ENCODE results near the gene DAPK1.

The DAPK1 gene

GRCh38 chr9:87648606-87649005 lies 150.9 kb downstream of the DAPK1 start:
- no peak overlapping the region for H2AFZ ChIP-seq (ENCODE audit: low read length)
- H3K27me3 ChIP-seq (ENCODE audit: insufficient read depth, low read length) = no peaks in the 10 kb centered on the region
- TF ChIP-seq CTCF (IDR thresholded peaks at IDR 0.05; ENCODE audit: low read length) (no peak), EZH2 (IDR thresholded peaks at IDR 0.05; ENCODE audit: borderline replicate concordance, low read length) (no peak)
- no peak overlapping the region for H3K9ac ChIP-seq (ENCODE audit: low read length)
- no peaks in the 10 kb centered on the region for H3K36me3 ChIP-seq (ENCODE audit: insufficient read depth, low read length)
- no peaks in the 10 kb centered on the region for H3K79me2 ChIP-seq (ENCODE audit: insufficient read depth, low read length)
- H4K20me1 ChIP-seq (ENCODE audit: insufficient read depth, low read length) = no peaks in the 10 kb centered on the region
- H3K27ac ChIP-seq (ENCODE audit: low read depth, low read length, poor library complexity, severe bottlenecking) = no peak overlapping the region
- H3K9me3 ChIP-seq (ENCODE audit: low read length) = no peaks in the 10 kb centered on the region
- H3K4me1 ChIP-seq (ENCODE audit: insufficient read depth, low read length, severe bottlenecking) = no peaks in the 10 kb centered on the region
- H3K4me3 ChIP-seq (ENCODE audit: low read depth, low read length, poor library complexity, severe bottlenecking) = no peak overlapping the region
- H3K4me2 ChIP-seq (ENCODE audit: low read length) = no peak overlapping the region
- H3K9me2 ChIP-seq (ENCODE audit: low read depth, low read length) = no peaks in the 10 kb centered on the region
- H3F3A ChIP-seq (ENCODE audit: insufficient read depth, low read length) = no peaks in the 10 kb centered on the region

- Histone ChIP-seq H3K4me1 (ENCODE audit: insufficient read depth, low read length, severe bottlenecking) (no peaks in the 10 kb centered on the region), H3K4me2 (ENCODE audit: low read length) (no peak overlapping the region), H3K27ac (ENCODE audit: low read depth, low read length, poor library complexity, severe bottlenecking) (no peak overlapping the region), H3K79me2 (ENCODE audit: insufficient read depth, low read length) (no peaks in the 10 kb centered on the region), H3K4me3 (ENCODE audit: low read depth, low read length, poor library complexity, severe bottlenecking) (no peak overlapping the region), H3K27me3 (ENCODE audit: insufficient read depth, low read length) (no peaks in the 10 kb centered on the region), H3K9me3 (ENCODE audit: low read length) (no peaks in the 10 kb centered on the region), H2AFZ (ENCODE audit: low read length) (no peak overlapping the region), H3F3A (ENCODE audit: insufficient read depth, low read length) (no peaks in the 10 kb centered on the region), H4K20me1 (ENCODE audit: insufficient read depth, low read length) (no peaks in the 10 kb centered on the region), H3K9ac (ENCODE audit: low read length) (no peak overlapping the region), H3K9me2 (ENCODE audit: low read depth, low read length) (no peaks in the 10 kb centered on the region), H3K36me3 (ENCODE audit: insufficient read depth, low read length) (no peaks in the 10 kb centered on the region)
- TF ChIP-seq EZH2 (IDR thresholded peaks at IDR 0.05; ENCODE audit: borderline replicate concordance, low read length) = no peak
- TF ChIP-seq CTCF (IDR thresholded peaks at IDR 0.05; ENCODE audit: low read length) = no peak
These were observed 153.1 kb downstream of the DAPK1 start for GRCh38 chr9:87650611-87651295.

- no peak overlapping the region for H3K9ac ChIP-seq (ENCODE audit: low read length)
- no peaks in the 10 kb centered on the region for H3K79me2 ChIP-seq (ENCODE audit: insufficient read depth, low read length)
- H3K9me2 ChIP-seq (ENCODE audit: low read depth, low read length) = no peaks in the 10 kb centered on the region
- H3K9me3 ChIP-seq (ENCODE audit: low read length) = no peaks in the 10 kb centered on the region
- H4K20me1 ChIP-seq (ENCODE audit: insufficient read depth, low read length) = no peaks in the 10 kb centered on the region
- H3K4me2 ChIP-seq (ENCODE audit: low read length) = no peak overlapping the region
- H3K4me3 ChIP-seq (ENCODE audit: low read depth, low read length, poor library complexity, severe bottlenecking) = no peak overlapping the region
- H3K36me3 ChIP-seq (ENCODE audit: insufficient read depth, low read length) = no peaks in the 10 kb centered on the region
- H3K4me1 ChIP-seq (ENCODE audit: insufficient read depth, low read length, severe bottlenecking) = no peaks in the 10 kb centered on the region
- TF ChIP-seq EZH2 (IDR thresholded peaks at IDR 0.05; ENCODE audit: borderline replicate concordance, low read length) (no peak), CTCF (IDR thresholded peaks at IDR 0.05; ENCODE audit: low read length) (no peak)
- no peak overlapping the region for H3K27ac ChIP-seq (ENCODE audit: low read depth, low read length, poor library complexity, severe bottlenecking)
- no peaks in the 10 kb centered on the region for H3K27me3 ChIP-seq (ENCODE audit: insufficient read depth, low read length)
- H2AFZ ChIP-seq (ENCODE audit: low read length) = no peak overlapping the region
- no peaks in the 10 kb centered on the region for H3F3A ChIP-seq (ENCODE audit: insufficient read depth, low read length)
These were observed 153.8 kb downstream of the DAPK1 start for GRCh38 chr9:87651431-87651830.

Data from OCI-LY1 (cell line).